Measurements from ENCODE around the gene SUCLA2. TPM values are rescaled to one million over a fixed set of nuclear protein-coding genes. Genes with fewer than 3 reads are reported as not detected.

The SUCLA2 gene
- total and polyA plus RNA-seq, 2 experiments from 2014 or later = 56.0 to 84.2 TPM

- peaks cover 35% of the 10 kb centered on the region for H3K36me3 Mint-ChIP-seq (ENCODE audit: low read depth)
- H3K4me3 Mint-ChIP-seq = no peak overlapping the region
- no peak for ATAC-seq
- Histone ChIP-seq H3K27ac (ENCODE audit: low read depth) (peak overlapping the region; percentile 90), H4K20me1 (replicated peaks; ENCODE audit: insufficient read depth) (no peaks in the 10 kb centered on the region), H3K4me2 (peak overlapping the region; percentile 41; the same call in 1 of the 2 replicates), H3K27me3 (ENCODE audit: insufficient read depth) (no peaks in the 10 kb centered on the region), H3K79me2 (replicated peaks; ENCODE audit: insufficient read depth) (no peaks in the 10 kb centered on the region), H3K4me3 (no peak overlapping the region), H3F3A (replicated peaks; ENCODE audit: low read depth) (no peaks in the 10 kb centered on the region), H3K36me3 (ENCODE audit: insufficient read depth) (peaks cover 14% of the 10 kb centered on the region), H2AFZ (no peak overlapping the region), H3K9me2 (ENCODE audit: insufficient read depth) (no peaks in the 10 kb centered on the region), H3K4me1 (ENCODE audit: insufficient read depth) (peaks cover 30% of the 10 kb centered on the region)
- peak overlapping the region; percentile 71; the same call in 1 of the 2 replicates for H3K27ac Mint-ChIP-seq
- peaks cover 10% of the 10 kb centered on the region for H3K27me3 Mint-ChIP-seq (ENCODE audit: insufficient read depth, low read depth, poor library complexity)
- no peak for DNase-seq (ENCODE audit: low spot score)
- peaks cover 28% of the 10 kb centered on the region for H3K4me1 Mint-ChIP-seq
- TF ChIP-seq REST (IDR thresholded peaks at IDR 0.05; ENCODE audit: unreplicated experiment) (no peak), POLR2AphosphoS5 (IDR thresholded peaks at IDR 0.05; ENCODE audit: low read depth) (no peak), ZNF462 (CRISPR knock-in tag; IDR thresholded peaks at IDR 0.05) (no peak), ZNF331 (CRISPR knock-in tag; IDR thresholded peaks at IDR 0.05; ENCODE audit: low read depth) (no peak), CTCF (conservative IDR thresholded peaks at IDR 0.05; ENCODE audit: low read depth in 2 of 2) (no peak), EZH2 (IDR thresholded peaks at IDR 0.05; ENCODE audit: low read depth, unreplicated experiment) (no peak), ZNF114 (CRISPR knock-in tag; IDR thresholded peaks at IDR 0.05) (no peak), JUNB (IDR thresholded peaks at IDR 0.05; ENCODE audit: unreplicated experiment) (no peak), STAT1 (IDR thresholded peaks at IDR 0.05; ENCODE audit: unreplicated experiment) (no peak), NANOG (IDR thresholded peaks at IDR 0.05; ENCODE audit: borderline replicate concordance) (no peak), CREB1 (CRISPR knock-in tag; IDR thresholded peaks at IDR 0.05; ENCODE audit: low read depth) (no peak), EZH2phosphoT487 (IDR thresholded peaks at IDR 0.05; ENCODE audit: unreplicated experiment) (no peak)
- TF ChIP-seq, protein P1, sequence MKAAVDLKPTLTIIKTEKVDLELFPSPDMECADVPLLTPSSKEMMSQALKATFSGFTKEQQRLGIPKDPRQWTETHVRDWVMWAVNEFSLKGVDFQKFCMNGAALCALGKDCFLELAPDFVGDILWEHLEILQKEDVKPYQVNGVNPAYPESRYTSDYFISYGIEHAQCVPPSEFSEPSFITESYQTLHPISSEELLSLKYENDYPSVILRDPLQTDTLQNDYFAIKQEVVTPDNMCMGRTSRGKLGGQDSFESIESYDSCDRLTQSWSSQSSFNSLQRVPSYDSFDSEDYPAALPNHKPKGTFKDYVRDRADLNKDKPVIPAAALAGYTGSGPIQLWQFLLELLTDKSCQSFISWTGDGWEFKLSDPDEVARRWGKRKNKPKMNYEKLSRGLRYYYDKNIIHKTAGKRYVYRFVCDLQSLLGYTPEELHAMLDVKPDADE (IDR thresholded peaks at IDR 0.05) = no peak
- H3K9me3 Mint-ChIP-seq = peaks cover 21% of the 10 kb centered on the region
Measured at GRCh38 chr13:47934371-47934770, 66.7 kb downstream of the SUCLA2 start.

Measured in GM23338 (cell line).